Measurements from ENCODE around the gene SLMAP.
"Not testable (repeated sequence)": the region's sequence is repeated elsewhere in the genome, so short reads cannot be mapped to it uniquely, and the experiment has no call there.

SLMAP gene

DNA sequence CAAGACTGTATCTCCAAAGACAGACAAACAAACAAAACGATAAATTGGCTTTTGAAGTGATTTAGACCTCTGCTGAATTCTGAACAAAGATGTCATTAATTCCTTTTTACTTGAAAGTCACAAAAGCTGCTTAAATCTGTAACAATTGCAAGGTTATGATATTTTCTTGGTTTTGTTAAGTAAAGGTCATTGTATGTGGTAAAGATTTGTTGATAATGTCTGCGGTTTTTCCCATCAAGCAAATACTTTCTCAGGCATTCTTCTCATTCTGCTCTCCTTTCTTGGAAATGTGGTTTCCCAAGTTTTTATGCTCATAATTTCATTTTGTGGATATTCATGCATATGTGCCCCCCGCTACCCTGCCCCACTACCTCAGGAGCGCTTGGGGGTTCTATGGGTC, 116.5 kb downstream of the SLMAP start:
- TF ChIP-seq, protein P1, sequence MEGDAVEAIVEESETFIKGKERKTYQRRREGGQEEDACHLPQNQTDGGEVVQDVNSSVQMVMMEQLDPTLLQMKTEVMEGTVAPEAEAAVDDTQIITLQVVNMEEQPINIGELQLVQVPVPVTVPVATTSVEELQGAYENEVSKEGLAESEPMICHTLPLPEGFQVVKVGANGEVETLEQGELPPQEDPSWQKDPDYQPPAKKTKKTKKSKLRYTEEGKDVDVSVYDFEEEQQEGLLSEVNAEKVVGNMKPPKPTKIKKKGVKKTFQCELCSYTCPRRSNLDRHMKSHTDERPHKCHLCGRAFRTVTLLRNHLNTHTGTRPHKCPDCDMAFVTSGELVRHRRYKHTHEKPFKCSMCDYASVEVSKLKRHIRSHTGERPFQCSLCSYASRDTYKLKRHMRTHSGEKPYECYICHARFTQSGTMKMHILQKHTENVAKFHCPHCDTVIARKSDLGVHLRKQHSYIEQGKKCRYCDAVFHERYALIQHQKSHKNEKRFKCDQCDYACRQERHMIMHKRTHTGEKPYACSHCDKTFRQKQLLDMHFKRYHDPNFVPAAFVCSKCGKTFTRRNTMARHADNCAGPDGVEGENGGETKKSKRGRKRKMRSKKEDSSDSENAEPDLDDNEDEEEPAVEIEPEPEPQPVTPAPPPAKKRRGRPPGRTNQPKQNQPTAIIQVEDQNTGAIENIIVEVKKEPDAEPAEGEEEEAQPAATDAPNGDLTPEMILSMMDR (IDR thresholded peaks at IDR 0.05; ENCODE audit: extremely low read depth, insufficient read depth, missing control alignments), result no peak
- in situ Hi-C loops (cut with MboI; ENCODE audit: low pct_unique_long_range_greater_than_20kb, low sequenced_read_pairs, unreplicated experiment), result no loop called here
- no peak for DNase-seq (ENCODE audit: low spot score)

DNA sequence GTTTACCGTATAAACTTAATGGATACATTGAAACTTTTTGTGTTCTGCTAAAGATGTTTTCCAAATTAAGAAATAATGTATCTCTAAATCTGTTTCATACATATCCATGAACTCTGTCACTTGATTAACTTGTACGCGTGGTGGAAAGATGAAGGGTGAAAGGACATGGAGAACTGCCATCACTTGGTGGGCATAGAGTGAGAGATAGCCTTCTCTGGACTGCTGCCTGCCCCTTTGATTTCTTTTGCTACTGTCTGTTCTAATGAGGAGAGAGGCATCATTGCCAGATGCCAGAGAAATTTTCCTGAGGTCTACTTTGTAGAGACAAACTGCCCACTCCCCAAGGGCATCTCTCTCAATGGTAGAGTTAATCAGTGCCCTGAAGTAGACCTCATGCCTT, 120.5 kb downstream of the SLMAP start:
- no peak for DNase-seq (ENCODE audit: low spot score)
- in situ Hi-C loops (cut with MboI; ENCODE audit: low pct_unique_long_range_greater_than_20kb, low sequenced_read_pairs, unreplicated experiment), result no loop called here
- TF ChIP-seq, protein P1 (IDR thresholded peaks at IDR 0.05; ENCODE audit: extremely low read depth, insufficient read depth, missing control alignments), result no peak

DNA sequence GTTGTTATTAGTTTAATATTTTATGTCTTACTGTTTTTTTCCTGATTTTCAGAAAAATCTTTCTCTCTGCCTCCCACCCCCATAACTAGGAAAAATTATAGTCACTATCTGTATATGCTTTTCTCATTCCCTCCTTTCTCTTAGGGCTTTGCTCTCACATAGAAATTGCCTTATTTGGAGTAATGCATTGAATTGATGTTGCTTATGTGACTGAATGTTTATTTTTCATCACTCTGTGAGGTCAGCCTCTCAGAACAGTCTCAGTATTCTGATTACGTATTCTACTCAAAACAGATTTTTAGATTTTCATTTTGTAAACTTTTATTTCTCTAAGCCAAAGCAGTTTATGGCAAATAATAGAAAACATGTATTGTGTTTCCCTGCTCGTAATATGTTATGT, 121.0 kb downstream of the SLMAP start:
- in situ Hi-C loops (cut with MboI; ENCODE audit: low pct_unique_long_range_greater_than_20kb, low sequenced_read_pairs, unreplicated experiment), result no loop called here
- TF ChIP-seq, protein P1 (IDR thresholded peaks at IDR 0.05; ENCODE audit: extremely low read depth, insufficient read depth, missing control alignments), result no peak
- no peak for DNase-seq (ENCODE audit: low spot score)

DNA sequence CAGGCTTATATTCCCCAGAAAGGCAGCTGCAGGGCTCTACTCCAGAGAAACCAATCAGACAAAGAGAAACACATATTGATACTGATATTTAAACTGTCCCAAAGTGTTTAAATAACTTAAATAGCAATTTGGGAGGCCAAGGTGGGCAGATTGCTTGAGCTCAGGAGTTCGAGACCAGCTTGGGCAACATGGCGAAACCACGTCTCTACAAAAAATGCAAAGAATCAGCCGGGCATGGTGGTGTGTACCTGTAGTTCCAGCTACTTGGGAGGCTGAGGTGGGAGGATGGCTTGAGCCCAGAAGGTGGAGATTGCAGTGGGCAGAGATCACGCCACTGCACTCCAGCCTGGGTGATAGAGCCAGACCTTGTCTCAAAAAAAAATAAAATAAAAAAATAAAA, 128.3 kb downstream of the SLMAP start:
- DNase-seq (ENCODE audit: low spot score); in situ Hi-C loops (cut with MboI; ENCODE audit: low pct_unique_long_range_greater_than_20kb, low sequenced_read_pairs, unreplicated experiment): not testable (repeated sequence)

DNA sequence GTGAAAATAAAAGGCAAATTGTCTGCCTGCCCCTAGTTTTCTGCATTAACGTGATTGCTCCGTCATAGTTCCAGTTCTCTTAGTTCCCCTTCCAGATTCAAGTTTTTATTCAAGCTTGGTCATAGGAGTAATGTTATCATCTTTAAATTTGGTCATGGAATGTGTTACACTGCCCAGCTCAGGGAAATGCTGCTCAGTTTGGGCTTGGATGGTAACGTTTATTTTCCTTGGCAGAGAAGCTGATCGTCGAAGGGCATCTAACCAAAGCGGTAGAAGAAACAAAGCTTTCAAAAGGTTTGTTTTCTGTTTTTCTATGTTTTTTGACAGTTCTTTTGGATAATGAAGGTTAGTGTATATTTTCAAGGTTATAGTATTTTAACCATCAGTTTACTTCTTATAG, 133.7 kb downstream of the SLMAP start:
- in situ Hi-C loops (cut with MboI; ENCODE audit: low pct_unique_long_range_greater_than_20kb, low sequenced_read_pairs, unreplicated experiment), result no loop called here
- TF ChIP-seq, protein P1 (IDR thresholded peaks at IDR 0.05; ENCODE audit: extremely low read depth, insufficient read depth, missing control alignments), result no peak
- DNase-seq (ENCODE audit: low spot score), result no peak

DNA sequence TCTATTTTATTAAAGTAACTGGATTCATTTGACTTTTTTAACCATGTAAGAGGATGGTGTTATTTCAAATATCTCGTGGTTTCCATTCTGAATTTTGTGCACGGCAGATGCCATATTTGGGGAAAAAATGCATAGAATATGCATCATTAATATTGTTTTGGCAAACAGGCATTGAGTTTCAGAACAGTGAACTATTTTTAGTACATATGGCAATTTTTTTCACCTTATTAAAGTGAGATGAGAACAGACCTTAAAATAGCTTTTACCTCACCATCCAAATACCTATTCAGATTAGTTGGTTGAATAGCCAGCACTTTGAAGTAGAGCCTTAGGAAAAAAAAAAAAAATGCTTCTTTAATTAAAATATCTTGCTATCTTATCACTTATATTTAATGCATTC, 134.8 kb downstream of the SLMAP start:
- in situ Hi-C loops (cut with MboI; ENCODE audit: low pct_unique_long_range_greater_than_20kb, low sequenced_read_pairs, unreplicated experiment), result no loop called here
- DNase-seq (ENCODE audit: low spot score), result no peak
- TF ChIP-seq, protein P1 (IDR thresholded peaks at IDR 0.05; ENCODE audit: extremely low read depth, insufficient read depth, missing control alignments), result no peak

DNA sequence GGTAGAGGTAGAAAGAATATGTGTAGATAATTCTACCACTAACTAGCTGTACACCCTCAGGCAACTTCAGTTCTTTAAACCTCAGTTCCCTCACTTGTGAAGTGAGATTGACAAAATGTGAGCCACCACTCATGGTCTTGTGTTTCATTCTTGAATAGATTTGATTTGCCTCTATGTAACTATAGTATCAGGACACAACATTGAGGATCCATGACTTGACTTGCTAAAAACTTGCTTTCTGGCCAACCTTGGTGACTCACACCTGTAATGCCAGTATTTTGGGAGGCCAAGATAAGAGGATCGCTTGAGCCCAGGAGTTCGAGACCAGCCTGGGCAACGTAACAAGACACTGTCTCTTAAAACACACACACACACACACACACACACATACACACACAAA, 136.3 kb downstream of the SLMAP start:
- DNase-seq (ENCODE audit: low spot score), result no peak
- in situ Hi-C loops (cut with MboI; ENCODE audit: low pct_unique_long_range_greater_than_20kb, low sequenced_read_pairs, unreplicated experiment), result no loop called here
- TF ChIP-seq, protein P1 (IDR thresholded peaks at IDR 0.05; ENCODE audit: extremely low read depth, insufficient read depth, missing control alignments), result no peak

Data from GM13977 (cell line).